Brain microvascular endothelial cell (primary cell): ENCODE measurements around the gene GRM5.

ENCODE experiments used
- DNase-seq: peaks from one replicate; pipeline ENCODE4 v3.0.0-alpha.2; 2020
- H3K27ac ChIP-seq: fragments of 250-450 bp; sonication (Bioruptor Pico); 2 replicates; pipeline ENCODE4 v1.5.1; 2020; ENCODE audit warnings: mild to moderate bottlenecking, moderate library complexity
- H3K27me3 ChIP-seq: fragments of 250-450 bp; sonication (Bioruptor Pico); replicated peaks from 2 replicates; pipeline ENCODE4 v1.5.1; 2020; ENCODE audit warnings: mild to moderate bottlenecking
- H3K36me3 ChIP-seq: fragments of 250-450 bp; sonication (Bioruptor Pico); replicated peaks from 2 replicates; pipeline ENCODE4 v1.5.1; 2020; ENCODE audit warnings: mild to moderate bottlenecking
- H3K4me3 ChIP-seq: 2 replicates; pipeline ENCODE4 v1.5.1; 2011; ENCODE audit warnings: low read depth, mild to moderate bottlenecking, control low read depth, low read length, moderate library complexity
- CTCF ChIP-seq: IDR thresholded peaks from 2 replicates; pipeline ENCODE4 v1.5.1; 2011; ENCODE audit warnings: low read depth, mild to moderate bottlenecking, moderate library complexity, low read length, control low read depth, inconsistent platforms; ENCODE audit errors: missing control alignments
- in situ Hi-C: cut with HindIII; loops from 2 replicates; pipeline ENCODE4 v1.10.0; 2017; ENCODE audit warnings: low sequenced_read_pairs, low pct_ligation_motif_present

GRM5 gene

GRCh38 chr11:88739524-88739923 lies 326.3 kb downstream of the GRM5 start:
- Histone ChIP-seq H3K27ac (no peak overlapping the region), H3K27me3 (no peaks in the 10 kb centered on the region), H3K36me3 (no peaks in the 10 kb centered on the region), H3K4me3 (no peak overlapping the region)
- TF ChIP-seq CTCF = no peak
- DNase-seq = no peak
- in situ Hi-C loops = no loop called here

GRCh38 chr11:88709567-88709966 lies 356.2 kb downstream of the GRM5 start:
- TF ChIP-seq CTCF = no peak
- in situ Hi-C loops = no loop called here
- Histone ChIP-seq H3K27ac (no peak overlapping the region), H3K4me3 (no peak overlapping the region), H3K27me3 (no peaks in the 10 kb centered on the region), H3K36me3 (no peaks in the 10 kb centered on the region)
- no peak for DNase-seq

- Histone ChIP-seq H3K4me3 (no peak overlapping the region), H3K36me3 (no peaks in the 10 kb centered on the region), H3K27ac (no peak overlapping the region), H3K27me3 (no peaks in the 10 kb centered on the region)
- in situ Hi-C loops = no loop called here
- TF ChIP-seq CTCF = no peak
- peak; percentile 0 for DNase-seq
Measured at GRCh38 chr11:88704485-88704884, 361.3 kb downstream of the GRM5 start.

GRCh38 chr11:88701816-88702215 lies 364.0 kb downstream of the GRM5 start:
- no peaks in the 10 kb centered on the region for H3K27me3 ChIP-seq
- no peak overlapping the region for H3K4me3 ChIP-seq
- DNase-seq = no peak
- no peaks in the 10 kb centered on the region for H3K36me3 ChIP-seq
- TF ChIP-seq CTCF = no peak
- no peak overlapping the region for H3K27ac ChIP-seq
- in situ Hi-C loops = no loop called here

- DNase-seq = no peak
- in situ Hi-C loops = no loop called here
- no peak for TF ChIP-seq CTCF
- Histone ChIP-seq H3K27ac (no peak overlapping the region), H3K36me3 (no peaks in the 10 kb centered on the region), H3K27me3 (no peaks in the 10 kb centered on the region), H3K4me3 (no peak overlapping the region)
Measured at GRCh38 chr11:88697139-88697538, 368.6 kb downstream of the GRM5 start.

GRCh38 chr11:88695689-88696414 lies 369.9 kb downstream of the GRM5 start:
- DNase-seq = no peak
- in situ Hi-C loops = no loop called here
- H3K27ac ChIP-seq = no peak overlapping the region
- no peaks in the 10 kb centered on the region for H3K36me3 ChIP-seq
- H3K27me3 ChIP-seq = no peaks in the 10 kb centered on the region
- H3K4me3 ChIP-seq = no peak overlapping the region
- no peak for TF ChIP-seq CTCF
